ENCODE results near the gene RER1. TPM values are rescaled to one million over a fixed set of nuclear protein-coding genes. Genes with fewer than 3 reads are reported as not detected.
A peak's percentile ranks its signal among the peaks of the same experiment; 100 is the strongest.

RER1 gene
- total RNA-seq, 1 experiment from 2014 or later: 110 TPM

- no peaks in the 10 kb centered on the region for H3K79me1 ChIP-seq (ENCODE audit: insufficient read depth, low read depth, low read length, poor library complexity, severe bottlenecking)
- no peak overlapping the region for H2BK20ac ChIP-seq (ENCODE audit: low read depth, low read length, poor library complexity, severe bottlenecking)
- H3K9ac ChIP-seq (ENCODE audit: extremely low read depth, insufficient read length, low read length): no peak overlapping the region
- H2BK120ac ChIP-seq (ENCODE audit: low read depth, low read length, poor library complexity, severe bottlenecking): no peak overlapping the region
- Mint-ChIP-seq H3K4me3 (no peak overlapping the region), H3K9me3 (no peaks in the 10 kb centered on the region), H3K36me3 (ENCODE audit: insufficient read depth in 1 of 3, low read depth in 3 of 3) (no peaks in the 10 kb centered on the region), H3K27ac (0 out of 7 replicates have a peak overlapping the region, but pooled peaks of 1 of the 3 experiments have one; percentile 60), H3K27me3 (ENCODE audit: low read depth) (no peaks in the 10 kb centered on the region), H3K4me1 (peaks cover 0 to 2% of the 10 kb centered on the region in 2 experiments; a peak in 1 of 4 replicates)
- no peak overlapping the region for H2BK15ac ChIP-seq (ENCODE audit: low read depth, low read length)
- no peak overlapping the region for H3K4ac ChIP-seq (ENCODE audit: low read depth, low read length)
- H3K23ac ChIP-seq (ENCODE audit: insufficient read length, low read depth, low read length): no peak overlapping the region
- no peak overlapping the region for H4K5ac ChIP-seq (ENCODE audit: insufficient read length, low read depth, low read length)
- no peaks in the 10 kb centered on the region for H3K79me2 ChIP-seq (ENCODE audit: insufficient read depth, low read length)
- H3K4me1 ChIP-seq (ENCODE audit: insufficient read depth, low read length): no peaks in the 10 kb centered on the region
- H4K8ac ChIP-seq (replicated peaks; ENCODE audit: insufficient read length, low read depth, low read length): no peak overlapping the region
- H3K14ac ChIP-seq (ENCODE audit: insufficient read depth, low read length): no peak overlapping the region
- H4K20me1 ChIP-seq (ENCODE audit: control insufficient read depth, insufficient read depth, insufficient read length): no peaks in the 10 kb centered on the region
- H2BK12ac ChIP-seq (ENCODE audit: insufficient read length, low read depth, low read length): no peak overlapping the region
- no peak overlapping the region for H2AFZ ChIP-seq (ENCODE audit: low read length)
- H3K56ac ChIP-seq (ENCODE audit: insufficient read length, low read depth, low read length): no peak overlapping the region
- TF ChIP-seq CTCF (conservative IDR thresholded peaks at IDR 0.05): no peak
- no peak overlapping the region for H3K27ac ChIP-seq (ENCODE audit: insufficient read length, low read depth, low read length)
- no peak overlapping the region for H3K4me2 ChIP-seq (ENCODE audit: insufficient read depth, insufficient read length, low read length)
- H2BK5ac ChIP-seq (ENCODE audit: insufficient read length, low read length): no peak overlapping the region
- H4K91ac ChIP-seq (ENCODE audit: insufficient read length, low read depth, low read length): no peak overlapping the region
- no peaks in the 10 kb centered on the region for H3K23me2 ChIP-seq (ENCODE audit: insufficient read length, low read depth, low read length, poor library complexity, severe bottlenecking)
- H3K9me3 ChIP-seq (ENCODE audit: control insufficient read depth, low read depth, low read length): no peaks in the 10 kb centered on the region
- H3T11ph ChIP-seq (ENCODE audit: low read length): no peak overlapping the region
- no CpG with 5 or more reads among the region's 28 CpGs for WGBS (ENCODE audit: extremely low coverage, insufficient read length, low lambda C conversion rate)
- H2AK5ac ChIP-seq (ENCODE audit: insufficient read length, low read length): no peak overlapping the region
- H3K27me3 ChIP-seq (ENCODE audit: insufficient read depth, low read length): no peaks in the 10 kb centered on the region
- no peak for DNase-seq
- H3K18ac ChIP-seq (ENCODE audit: insufficient read length, low read depth, low read length): no peak overlapping the region
Measured at GRCh38 chr1:2353551-2354438, 37.8 kb upstream of the RER1 start.
